Hematopoietic multipotent progenitor cell treated with erythropoietin and hydrocortisone succinate and interleukin-3 and kit ligand, for 4 days (in vitro differentiated cells): ENCODE measurements around the gene NFIB.

Experiments
- DNase-seq: peaks from one replicate; pipeline ENCODE4 v3.0.0-alpha.2; 2015

NFIB gene

GRCh38 chr9:14344941-14345353, 31.0 kb upstream of the NFIB start:
- no peak for DNase-seq

- no peak for DNase-seq
These were observed 30.1 kb upstream of the NFIB start for GRCh38 chr9:14344053-14344524.

- DNase-seq: no peak
These were observed 29.5 kb upstream of the NFIB start for GRCh38 chr9:14343261-14344031.

- no peak for DNase-seq
These were observed 28.8 kb upstream of the NFIB start for GRCh38 chr9:14342736-14343135.

- no peak for DNase-seq
These were observed 27.6 kb upstream of the NFIB start for GRCh38 chr9:14341437-14342122.

- no peak for DNase-seq
These were observed 27.1 kb upstream of the NFIB start for GRCh38 chr9:14340994-14341393.

GRCh38 chr9:14340219-14340873, 26.4 kb upstream of the NFIB start:
- DNase-seq: no peak

GRCh38 chr9:14339746-14340145, 25.8 kb upstream of the NFIB start:
- no peak for DNase-seq

GRCh38 chr9:14337615-14338014, 23.7 kb upstream of the NFIB start:
- no peak for DNase-seq

GRCh38 chr9:14336244-14336643, 22.3 kb upstream of the NFIB start:
- no peak for DNase-seq

GRCh38 chr9:14331120-14331519, 17.2 kb upstream of the NFIB start:
- DNase-seq: no peak

GRCh38 chr9:14327036-14327435, 13.1 kb upstream of the NFIB start:
- no peak for DNase-seq

GRCh38 chr9:14326264-14326826, 12.4 kb upstream of the NFIB start:
- DNase-seq: no peak

GRCh38 chr9:14325147-14325546, 11.2 kb upstream of the NFIB start:
- DNase-seq: no peak

- DNase-seq: no peak
These were observed 10.2 kb upstream of the NFIB start for GRCh38 chr9:14323985-14324650.

- DNase-seq: no peak
These were observed 9.4 kb upstream of the NFIB start for GRCh38 chr9:14323083-14323971.

GRCh38 chr9:14322211-14323082, 8.5 kb upstream of the NFIB start:
- DNase-seq: peak; percentile 91

GRCh38 chr9:14321517-14322130, 7.7 kb upstream of the NFIB start:
- DNase-seq: no peak

- DNase-seq: no peak
These were observed 6.6 kb upstream of the NFIB start for GRCh38 chr9:14320271-14321181.
